ENCODE data around the gene TOP2A.

TOP2A gene

GRCh38 chr17:40432864-40433528 lies 15.3 kb upstream of the TOP2A start:
- DNase-seq (ENCODE audit: extremely low spot score): no peak
- TF ChIP-seq CTCF (IDR thresholded peaks at IDR 0.05; ENCODE audit: control extremely low read depth, extremely low read depth, low read depth, missing control alignments): no peak
- POLR2A ChIA-PET: no interaction called here
- CTCF ChIA-PET: interaction anchor here (1.0 to 2.5 kb wide), 7 partner anchors 9 to 127 kb away, joined by 3 to 9 read pairs (median 4); partner anchors contain the start of gene IGFBP4

- DNase-seq (ENCODE audit: extremely low spot score): no peak
- CTCF ChIA-PET: interaction anchor here (0.8 to 2.5 kb wide), 9 partner anchors 8 to 130 kb away, joined by 3 to 6 read pairs (median 3); partner anchors contain the start of gene IGFBP4
- TF ChIP-seq CTCF (IDR thresholded peaks at IDR 0.05; ENCODE audit: control extremely low read depth, extremely low read depth, low read depth, missing control alignments): no peak
- POLR2A ChIA-PET: no interaction called here
These were observed 13.5 kb upstream of the TOP2A start for GRCh38 chr17:40431231-40431602.

GRCh38 chr17:40430272-40431230 lies 12.9 kb upstream of the TOP2A start:
- POLR2A ChIA-PET: no interaction called here
- DNase-seq (ENCODE audit: extremely low spot score): no peak
- CTCF ChIA-PET: interaction anchor here (0.8 to 2.5 kb wide), 7 partner anchors 9 to 20 kb away, joined by 3 to 6 read pairs (median 3); partner anchors contain the start of genes IGFBP4 and TOP2A
- TF ChIP-seq CTCF (IDR thresholded peaks at IDR 0.05; ENCODE audit: control extremely low read depth, extremely low read depth, low read depth, missing control alignments): no peak

- ChIA-PET POLR2A (no interaction called here), CTCF (interaction anchor here (0.7 to 5.3 kb wide), 8 partner anchors 10 to 108 kb away, joined by 3 to 38 read pairs (median 6); partner anchors contain the start of gene TOP2A)
- TF ChIP-seq CTCF (IDR thresholded peaks at IDR 0.05; ENCODE audit: control extremely low read depth, extremely low read depth, low read depth, missing control alignments): no peak
- DNase-seq (ENCODE audit: extremely low spot score): no peak
These were observed 9.4 kb upstream of the TOP2A start for GRCh38 chr17:40427002-40427491.

GRCh38 chr17:40425741-40426140 lies 8.0 kb upstream of the TOP2A start:
- TF ChIP-seq CTCF (IDR thresholded peaks at IDR 0.05; ENCODE audit: control extremely low read depth, extremely low read depth, low read depth, missing control alignments): no peak
- no peak for DNase-seq (ENCODE audit: extremely low spot score)
- CTCF ChIA-PET: interaction anchor here (1.0 to 5.3 kb wide), 7 partner anchors 9 to 109 kb away, joined by 3 to 38 read pairs (median 7); partner anchors contain the start of gene TOP2A
- POLR2A ChIA-PET: interaction anchor here (0.5 kb wide), 1 partner anchor 112 kb away, joined by 4 read pairs; no protein-coding TSS in a partner anchor

- POLR2A ChIA-PET: no interaction called here
- DNase-seq (ENCODE audit: extremely low spot score): no peak
- TF ChIP-seq CTCF (IDR thresholded peaks at IDR 0.05; ENCODE audit: control extremely low read depth, extremely low read depth, low read depth, missing control alignments): no peak
- CTCF ChIA-PET: interaction anchor here (1.1 to 5.3 kb wide), 6 partner anchors 7 to 110 kb away, joined by 3 to 38 read pairs (median 6); partner anchors contain the start of gene TOP2A
These were observed 5.4 kb upstream of the TOP2A start for GRCh38 chr17:40422990-40423633.
